ENCODE measurements around the gene EEF1AKMT3.
"Not testable (repeated sequence)": the region's sequence is repeated elsewhere in the genome, so short reads cannot be mapped to it uniquely, and the experiment has no call there.

Gene EEF1AKMT3

GRCh38 chr12:57817261-57817989, 45.0 kb downstream of the EEF1AKMT3 start:
- DNase-seq (ENCODE audit: low read depth) = no peak

GRCh38 chr12:57817990-57818331, 45.5 kb downstream of the EEF1AKMT3 start:
- not testable (repeated sequence) for DNase-seq (ENCODE audit: low read depth)

DNA sequence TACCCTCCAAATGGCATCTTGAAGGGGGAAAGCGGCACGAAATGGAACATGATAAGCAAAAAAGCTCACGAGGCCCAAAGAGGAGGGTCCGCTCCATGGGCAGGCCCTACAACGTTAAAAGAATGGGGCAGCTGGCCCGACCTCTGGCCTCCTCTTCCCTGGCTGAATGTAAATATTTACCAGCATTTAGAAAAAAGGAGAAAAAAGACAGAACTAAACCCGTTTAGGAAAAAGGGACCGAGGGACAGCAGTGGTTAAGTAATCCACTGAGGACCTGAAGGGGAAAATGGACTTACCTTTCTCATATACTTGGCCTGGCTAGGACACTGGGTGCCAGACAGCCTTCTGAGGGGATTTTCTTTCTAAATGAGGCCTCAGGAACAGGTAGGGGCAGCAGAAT, 47.7 kb downstream of the EEF1AKMT3 start:
- not testable (repeated sequence) for DNase-seq (ENCODE audit: low read depth)

GRCh38 chr12:57821015-57821414, 48.6 kb downstream of the EEF1AKMT3 start:
- DNase-seq (ENCODE audit: low read depth) = not testable (repeated sequence)

DNA sequence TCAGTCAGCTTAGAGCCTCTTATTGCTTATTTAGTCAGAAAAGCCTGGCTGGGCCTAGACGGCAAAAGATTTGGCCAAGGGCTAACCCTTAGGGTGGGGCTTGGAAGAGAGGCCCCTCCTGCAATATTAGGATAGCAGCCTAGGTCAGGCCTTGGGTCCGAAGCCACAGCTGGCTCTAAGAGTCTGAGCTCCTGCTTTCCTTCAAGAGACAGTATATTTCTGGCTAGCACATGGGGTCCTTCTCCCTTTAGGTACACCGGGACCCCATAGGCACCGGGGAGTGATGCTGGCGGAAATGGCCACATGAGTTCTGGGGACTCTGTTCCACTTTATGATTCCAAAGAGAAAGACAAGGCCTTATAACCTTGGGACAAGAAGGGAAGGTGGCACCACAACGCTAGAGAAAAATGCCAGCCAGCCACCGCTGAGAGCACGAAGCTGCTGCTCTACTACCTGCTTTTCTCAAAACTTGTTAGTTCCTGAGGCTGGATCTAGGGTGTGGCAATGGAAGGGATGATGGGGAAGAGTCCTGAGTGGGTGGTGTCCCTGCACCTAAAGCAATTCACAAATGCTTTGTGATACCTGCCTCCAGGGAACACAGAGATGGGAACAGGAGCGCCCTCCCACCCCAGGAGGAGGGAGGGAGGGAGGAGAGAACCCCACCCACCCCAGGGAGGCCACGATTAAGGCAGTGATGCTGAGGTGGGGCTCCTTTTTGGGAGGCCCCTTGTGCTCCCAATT, 49.2 kb downstream of the EEF1AKMT3 start:
- DNase-seq (ENCODE audit: low read depth) = no peak

DNA sequence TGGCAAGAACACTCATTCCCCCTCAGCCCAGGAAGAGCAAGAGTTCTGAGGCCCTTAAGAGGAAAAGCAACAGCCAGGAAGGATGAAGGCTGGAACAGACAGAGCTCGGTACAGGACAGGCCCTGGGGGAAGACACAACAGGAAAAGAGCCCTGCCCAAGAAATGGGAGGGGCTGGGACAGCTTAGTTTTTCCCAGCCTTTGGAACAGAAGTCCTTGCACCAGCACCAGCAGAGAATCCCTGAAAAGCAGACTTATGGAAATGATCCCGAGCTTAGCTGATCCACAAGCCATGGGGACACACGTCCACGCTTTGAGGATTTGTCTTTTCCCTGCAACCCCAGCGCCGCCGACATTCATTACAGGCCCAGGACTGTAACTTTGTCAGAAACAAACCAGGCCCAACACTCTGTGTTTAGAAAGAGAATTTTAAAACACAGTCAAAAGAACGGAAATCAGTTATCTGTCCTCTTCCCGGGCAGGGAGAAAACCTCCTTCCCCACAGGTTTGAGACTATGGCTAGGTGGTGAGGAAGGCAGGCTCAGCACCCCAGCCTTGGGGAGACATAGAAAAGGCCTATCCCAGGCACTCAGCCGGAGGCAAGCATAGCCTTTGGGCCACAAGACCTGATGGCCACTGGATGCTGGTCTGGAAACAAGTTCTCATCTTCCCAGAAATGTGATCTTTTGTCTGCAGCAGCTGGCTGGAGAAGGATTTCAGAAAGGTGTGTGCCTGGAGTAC, 50.1 kb downstream of the EEF1AKMT3 start:
- no peak for DNase-seq (ENCODE audit: low read depth)

GRCh38 chr12:57823131-57823907, 50.9 kb downstream of the EEF1AKMT3 start:
- no peak for DNase-seq (ENCODE audit: low read depth)

DNA sequence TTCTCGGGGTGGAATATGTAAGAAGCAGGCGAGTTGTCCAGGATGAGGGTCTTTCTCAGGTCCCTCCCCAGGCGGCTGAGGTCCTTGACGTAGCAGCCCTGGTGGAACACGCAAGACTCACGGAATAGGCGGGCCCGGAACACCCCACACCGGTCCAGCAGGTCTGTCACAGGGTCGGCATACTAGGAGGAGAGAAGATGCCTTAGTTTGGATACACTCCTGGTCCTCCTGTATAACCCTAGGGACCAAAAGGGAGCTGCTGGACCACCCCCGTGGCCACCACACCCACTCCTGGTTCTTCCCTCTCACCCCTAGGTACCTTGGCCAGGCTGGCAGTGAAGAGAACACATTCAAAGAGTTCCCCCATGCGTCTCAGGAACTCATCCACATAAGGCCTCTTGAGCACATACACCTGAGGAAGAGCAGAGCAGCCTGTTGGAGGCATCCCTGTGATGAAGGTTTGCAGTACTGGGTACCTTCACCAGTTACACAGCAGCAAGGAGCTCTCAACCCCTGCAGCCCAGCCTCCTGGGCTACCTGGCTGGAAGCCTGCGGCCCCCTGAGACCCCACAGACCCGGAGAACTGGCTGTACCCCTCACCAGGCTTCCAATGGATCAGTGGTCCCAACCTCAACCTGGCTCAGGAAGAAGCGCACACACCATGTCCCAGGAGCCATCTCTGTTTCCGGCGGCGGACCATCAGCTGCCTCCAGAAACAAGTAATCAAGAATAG, 51.7 kb downstream of the EEF1AKMT3 start:
- no peak for DNase-seq (ENCODE audit: low read depth)

DNA sequence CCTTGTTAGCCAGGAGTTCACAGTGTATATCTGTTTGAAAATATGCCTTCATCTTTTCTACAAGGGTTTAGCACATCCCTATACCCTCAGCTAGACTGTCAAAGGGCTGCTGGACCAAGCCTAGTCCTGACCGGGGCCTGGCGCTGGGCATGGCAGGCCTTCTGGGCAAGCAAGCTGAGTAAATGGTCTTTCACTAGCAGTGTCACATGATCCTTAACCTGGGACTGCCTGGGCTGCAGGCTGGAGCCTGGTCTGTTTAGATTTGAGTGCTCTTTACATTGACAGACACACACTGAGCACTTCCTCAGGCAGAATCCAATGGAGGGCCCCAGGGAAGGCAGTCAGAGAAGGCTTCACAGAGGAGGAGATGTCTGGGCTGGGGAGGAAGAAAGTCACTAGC, 53.0 kb downstream of the EEF1AKMT3 start:
- no peak for DNase-seq (ENCODE audit: low read depth)

- no peak for DNase-seq (ENCODE audit: low read depth)
These were observed 54.0 kb downstream of the EEF1AKMT3 start for GRCh38 chr12:57826400-57826799.

- no peak for DNase-seq (ENCODE audit: low read depth)
These were observed 54.6 kb downstream of the EEF1AKMT3 start for GRCh38 chr12:57826966-57827365.

- no peak for DNase-seq (ENCODE audit: low read depth)
These were observed 56.8 kb downstream of the EEF1AKMT3 start for GRCh38 chr12:57829025-57829777.

DNA sequence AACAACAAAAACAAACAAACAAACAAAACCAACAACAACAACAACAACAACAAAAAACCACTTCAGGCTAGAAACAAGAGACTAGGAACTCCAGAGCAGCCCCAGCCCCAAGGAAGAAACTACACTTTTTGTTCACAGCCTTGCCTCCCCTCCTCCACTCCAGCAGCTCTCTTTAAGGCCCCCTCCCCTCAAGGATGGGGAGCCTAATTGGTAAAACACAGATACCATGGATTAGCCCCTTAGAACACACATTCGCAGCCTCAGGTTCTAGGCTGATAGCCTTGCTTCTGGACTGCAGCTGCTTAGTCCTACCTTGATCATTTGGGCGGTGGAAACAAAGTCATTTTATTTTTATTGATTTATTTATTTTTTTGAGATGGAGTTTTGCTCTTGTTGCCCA, 58.0 kb downstream of the EEF1AKMT3 start:
- DNase-seq (ENCODE audit: low read depth) = no peak

Measured in stimulated activated CD8-positive, alpha-beta memory T cell treated with anti-CD3 and anti-CD28 coated beads, Interleukin-12 subunit alpha, Interleukin-12 subunit beta, amount 100 ng/mL, for 4 hours (primary cell).